Parathyroid adenoma (tissue), 2 donors: ENCODE results near the gene ARMH3.
A peak's percentile ranks its signal among the peaks of the same experiment; 100 is the strongest.

ENCODE experiments used
- H2AFZ ChIP-seq: fragments of 300-600 bp; sonication (generic); one replicate; pipeline ENCODE4 v1.7.0; 2017; ENCODE audit warnings: antibody characterized with exemption, mild to moderate bottlenecking
- H3K27ac ChIP-seq: fragments of 300-600 bp; sonication (generic); one replicate; pipeline ENCODE4 v1.7.0; 2017
- H3K27me3 ChIP-seq: fragments of 300-600 bp; sonication (generic); one replicate; pipeline ENCODE4 v1.7.0; 2017; ENCODE audit warnings: low read length; ENCODE audit not compliant: control insufficient read depth, insufficient read depth
- H3K36me3 ChIP-seq: fragments of 300-600 bp; sonication (generic); one replicate; pipeline ENCODE4 v1.7.0; 2017; ENCODE audit warnings: low read length; ENCODE audit not compliant: control insufficient read depth, insufficient read depth
- H3K4me1 ChIP-seq: fragments of 300-600 bp; sonication (generic); one replicate; pipeline ENCODE4 v1.7.0; 2017; ENCODE audit warnings: control low read depth
- H3K4me2 ChIP-seq: fragments of 300-600 bp; sonication (generic); one replicate; pipeline ENCODE4 v1.7.0; 2017; ENCODE audit warnings: low read length
- H3K4me3 ChIP-seq: fragments of 300-600 bp; sonication (generic); one replicate; pipeline ENCODE4 v1.7.0; 2017; ENCODE audit warnings: low read depth, low read length
- H3K79me2 ChIP-seq: fragments of 300-600 bp; sonication (generic); one replicate; pipeline ENCODE4 v1.7.0; 2017; ENCODE audit warnings: control low read depth
- H3K9ac ChIP-seq: fragments of 300-600 bp; sonication (generic); one replicate; pipeline ENCODE4 v1.7.0; 2017; ENCODE audit warnings: mild to moderate bottlenecking
- H3K9me3 ChIP-seq: fragments of 300-600 bp; sonication (generic); one replicate; pipeline ENCODE4 v1.7.0; 2017; ENCODE audit warnings: low read length; ENCODE audit not compliant: control insufficient read depth
- CTCF ChIP-seq: fragments of 300-600 bp; sonication (generic); IDR thresholded peaks from one replicate; pipeline ENCODE4 v1.7.0; 2017; ENCODE audit warnings: antibody characterized with exemption, mild to moderate bottlenecking
- donor health status: primary hyperparathyroidism.

Gene ARMH3

GRCh38 chr10:102055647-102056419 lies at the start of gene ARMH3:
Gene ARMH3 (minus strand): TSS chr10:102056173. CDS start chr10:102040114, 16,059 bp downstream.
- H3K4me1 ChIP-seq = no peaks in the 10 kb centered on the region
- peak within 1 kb of the TSS; percentile 78 for H3K9ac ChIP-seq
- peaks cover 19% of the 10 kb centered on the region for H3K79me2 ChIP-seq
- peak within 1 kb of the TSS; percentile 95 for H3K4me2 ChIP-seq
- peak within 1 kb of the TSS; percentile 97 for H3K4me3 ChIP-seq
- H3K27me3 ChIP-seq = no peaks in the 10 kb centered on the region
- H3K9me3 ChIP-seq = no peaks in the 10 kb centered on the region
- TF ChIP-seq CTCF = no peak
- no peaks in the 10 kb centered on the region for H3K36me3 ChIP-seq
- H3K27ac ChIP-seq = peak within 1 kb of the TSS; percentile 86
- H2AFZ ChIP-seq = peak within 1 kb of the TSS; percentile 94

- H3K79me2 ChIP-seq = no peaks in the 10 kb centered on the region
- no peak overlapping the region for H3K4me2 ChIP-seq
- H3K27me3 ChIP-seq = no peaks in the 10 kb centered on the region
- H3K36me3 ChIP-seq = no peaks in the 10 kb centered on the region
- no peak overlapping the region for H3K27ac ChIP-seq
- H3K9ac ChIP-seq = no peak overlapping the region
- H3K9me3 ChIP-seq = no peaks in the 10 kb centered on the region
- no peak overlapping the region for H3K4me3 ChIP-seq
- no peaks in the 10 kb centered on the region for H3K4me1 ChIP-seq
- TF ChIP-seq CTCF = no peak
- H2AFZ ChIP-seq = no peak overlapping the region
Observed at GRCh38 chr10:102102421-102102820, 46.4 kb upstream of the ARMH3 start.

GRCh38 chr10:102101152-102101551 lies 45.2 kb upstream of the ARMH3 start:
- H2AFZ ChIP-seq = no peak overlapping the region
- no peaks in the 10 kb centered on the region for H3K4me1 ChIP-seq
- H3K9ac ChIP-seq = no peak overlapping the region
- H3K36me3 ChIP-seq = no peaks in the 10 kb centered on the region
- H3K27me3 ChIP-seq = no peaks in the 10 kb centered on the region
- no peak for TF ChIP-seq CTCF
- no peak overlapping the region for H3K27ac ChIP-seq
- no peaks in the 10 kb centered on the region for H3K79me2 ChIP-seq
- H3K4me3 ChIP-seq = no peak overlapping the region
- H3K4me2 ChIP-seq = no peak overlapping the region
- no peaks in the 10 kb centered on the region for H3K9me3 ChIP-seq

- TF ChIP-seq CTCF = no peak
- Histone ChIP-seq H3K9me3 (no peaks in the 10 kb centered on the region), H3K9ac (no peak overlapping the region)
Observed at GRCh38 chr10:102096449-102096848, 40.5 kb upstream of the ARMH3 start.

GRCh38 chr10:102090772-102091171 lies 34.8 kb upstream of the ARMH3 start:
- Histone ChIP-seq H3K4me1 (no peaks in the 10 kb centered on the region), H3K27me3 (no peaks in the 10 kb centered on the region), H2AFZ (no peak overlapping the region), H3K36me3 (no peaks in the 10 kb centered on the region), H3K9me3 (no peaks in the 10 kb centered on the region), H3K4me3 (no peak overlapping the region), H3K4me2 (no peak overlapping the region), H3K79me2 (no peaks in the 10 kb centered on the region), H3K9ac (no peak overlapping the region), H3K27ac (no peak overlapping the region)
- no peak for TF ChIP-seq CTCF

More at GRCh38 chr10:102096449-102096848, 40.5 kb upstream of the ARMH3 start:
- H3K4me3 ChIP-seq = no peak overlapping the region
- no peaks in the 10 kb centered on the region for H3K4me1 ChIP-seq
- no peak overlapping the region for H3K27ac ChIP-seq
- no peak overlapping the region for H3K4me2 ChIP-seq
- no peak overlapping the region for H2AFZ ChIP-seq
- H3K79me2 ChIP-seq = no peaks in the 10 kb centered on the region
- H3K27me3 ChIP-seq = no peaks in the 10 kb centered on the region
- no peaks in the 10 kb centered on the region for H3K36me3 ChIP-seq
